Naive B cell (primary cell): ENCODE results near the gene AGRP. TPM values are rescaled to one million over a fixed set of nuclear protein-coding genes. Genes with fewer than 3 reads are reported as not detected.

ENCODE experiments used
- ATAC-seq, 2 donors: fragments of 150-1000 bp; cut with Tn5 transposase; 2 replicates each; pipeline ENCODE4 v1.10.0; 2021; ENCODE audit warnings: low read depth in 2 of 2, mild to moderate bottlenecking in 2 of 2, moderate library complexity in 2 of 2
- DNase-seq: peaks from one replicate; pipeline ENCODE4 v3.0.0; 2022
- H3K27ac Mint-ChIP-seq, 6 donors: one replicate each; pipeline ENCODE4 v1.8.0; 2020 to 2022; ENCODE audit warnings: mild to moderate bottlenecking in 6 of 6, mixed read lengths in 6 of 6, moderate library complexity in 5 of 6, inconsistent platforms in 2 of 6
- H3K27me3 Mint-ChIP-seq, 3 donors: one replicate each; pipeline ENCODE4 v1.8.0; 2021 to 2022; ENCODE audit warnings: mixed read lengths in 3 of 3, mild to moderate bottlenecking in 1 of 3
- H3K36me3 Mint-ChIP-seq, 2 donors: one replicate each; pipeline ENCODE4 v1.8.0; 2020 to 2022; ENCODE audit warnings: mixed read lengths in 2 of 2, inconsistent platforms in 1 of 2, mild to moderate bottlenecking in 1 of 2
- H3K4me1 Mint-ChIP-seq, 3 donors: one replicate each; pipeline ENCODE4 v1.8.0; 2020 to 2022; ENCODE audit warnings: mixed read lengths in 3 of 3, inconsistent platforms in 1 of 3, mild to moderate bottlenecking in 1 of 3, moderate library complexity in 1 of 3
- H3K4me3 Mint-ChIP-seq, 8 donors: one replicate each; pipeline ENCODE4 v1.8.0; 2020 to 2022; ENCODE audit warnings: mild to moderate bottlenecking in 8 of 8, mixed read lengths in 8 of 8, moderate library complexity in 8 of 8, inconsistent platforms in 2 of 8
- H3K9me3 Mint-ChIP-seq, 7 donors: one replicate each; pipeline ENCODE4 v1.8.0; 2020 to 2022; ENCODE audit warnings: mixed read lengths in 7 of 7, mild to moderate bottlenecking in 5 of 7, inconsistent platforms in 2 of 7, moderate library complexity in 1 of 7
- polyA plus RNA-seq, 6 donors: library from polyadenylated mRNA; unstranded; fragments of 300-500 nt; fragmentation: Illumina TruSeq; gene quantifications; one replicate each; pipeline ENCODE4 v1.2.3, GENCODE V29; 2021; ENCODE audit warnings: low read depth in 6 of 6

Gene AGRP
- polyA plus RNA-seq, 6 donors from 2014 or later: not detected

DNA sequence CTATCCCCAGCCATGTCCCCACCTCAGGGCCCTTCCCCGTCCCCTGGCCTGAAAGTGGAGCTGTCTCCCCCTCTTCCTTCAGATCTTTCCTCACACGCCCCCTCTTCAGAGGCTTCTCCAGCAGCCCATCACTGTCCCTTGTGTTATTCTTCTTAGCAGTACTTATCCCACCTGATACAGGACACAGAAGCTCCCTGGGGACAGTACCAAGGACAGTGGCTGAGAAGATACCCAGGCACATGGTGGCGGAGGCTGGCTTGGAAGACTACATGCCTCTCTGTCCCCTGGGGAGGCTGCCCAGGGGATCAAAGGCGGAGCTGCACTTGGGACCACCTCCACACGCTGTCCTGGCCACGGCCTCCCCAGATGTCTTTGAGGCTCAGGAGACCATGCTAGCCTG lies 28.5 kb downstream of the AGRP start:
- Mint-ChIP-seq H3K36me3 (peaks cover 0 to 15% of the 10 kb centered on the region in 2 donors), H3K9me3 (peaks cover 0 to 2% (median 0%) of the 10 kb centered on the region in 7 donors), H3K27ac (peak overlapping the region in 4 of 6 donors; percentile 25 to 75 (median 46)), H3K27me3 (no peaks in the 10 kb centered on the region), H3K4me1 (peaks cover 34 to 54% (median 37%) of the 10 kb centered on the region in 3 donors), H3K4me3 (no peak overlapping the region)
- DNase-seq (no peak), ATAC-seq (no peak)

DNA sequence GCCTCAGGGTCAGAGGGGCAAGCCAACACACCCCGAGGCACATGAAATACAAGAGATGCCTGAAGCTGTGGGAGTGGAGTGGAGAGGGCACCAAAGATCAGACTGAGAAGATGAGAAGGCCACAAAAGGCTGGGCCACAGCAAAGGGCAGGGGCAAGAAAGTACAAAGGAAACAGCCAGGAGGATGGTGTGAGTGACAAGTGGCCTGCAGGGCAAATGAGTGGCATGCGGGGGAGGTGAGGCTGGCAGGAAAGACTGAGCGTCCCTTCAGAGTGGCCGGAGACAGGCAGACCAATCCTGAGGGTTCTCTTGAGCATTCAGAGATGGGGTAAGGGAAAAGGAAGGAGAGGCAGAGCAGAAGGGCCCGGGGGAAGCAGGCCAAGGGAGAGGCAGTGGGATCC lies 29.2 kb downstream of the AGRP start:
- Mint-ChIP-seq H3K4me1 (peaks cover 41 to 57% (median 42%) of the 10 kb centered on the region in 3 donors), H3K9me3 (peaks cover 0 to 2% (median 0%) of the 10 kb centered on the region in 7 donors), H3K27ac (peak overlapping the region in 4 of 6 donors; percentile 49 to 76 (median 58)), H3K4me3 (no peak overlapping the region), H3K27me3 (no peaks in the 10 kb centered on the region), H3K36me3 (peaks cover 4 to 22% of the 10 kb centered on the region in 2 donors)
- DNase-seq (no peak), ATAC-seq (no peak)

DNA sequence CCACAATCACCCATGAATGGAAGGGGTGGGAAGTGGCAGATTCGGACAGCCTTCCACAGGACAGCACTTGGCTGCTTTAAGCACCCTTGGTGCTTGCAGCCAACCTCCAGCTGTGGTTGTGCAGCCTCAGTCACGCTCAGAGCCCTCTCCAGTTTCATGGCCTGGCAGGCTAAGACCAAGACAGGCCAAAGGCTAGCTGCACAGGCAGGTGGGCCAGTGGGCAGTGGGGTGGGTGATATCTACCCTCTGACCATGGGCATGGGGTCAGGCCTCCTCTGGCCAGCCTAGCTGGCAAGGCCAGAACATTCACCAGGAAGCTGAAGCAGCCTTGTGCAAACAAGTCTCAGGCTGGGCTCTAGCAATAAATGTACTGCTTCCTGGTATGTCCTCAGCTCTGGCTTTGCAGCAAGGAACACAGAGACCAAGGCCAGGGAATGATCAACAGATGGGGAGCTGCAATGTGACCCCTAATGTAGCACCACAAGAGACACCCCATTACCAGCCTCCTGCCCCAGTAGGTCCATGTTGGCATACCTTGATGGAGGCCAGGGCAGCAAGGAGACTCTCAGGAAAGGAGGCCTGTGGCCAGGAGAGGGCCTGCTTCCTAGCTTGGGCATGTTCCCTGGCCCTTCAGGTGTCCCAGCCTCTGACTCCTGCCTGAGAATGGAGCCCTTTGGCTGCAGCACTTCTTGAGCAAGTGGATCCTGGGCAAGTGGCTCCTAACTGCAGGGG lies 31.5 kb downstream of the AGRP start:
- H3K4me3 Mint-ChIP-seq: no peak overlapping the region
- H3K9me3 Mint-ChIP-seq: peaks cover 0 to 2% (median 0%) of the 10 kb centered on the region in 7 donors
- no peak overlapping the region for H3K27ac Mint-ChIP-seq
- no peaks in the 10 kb centered on the region for H3K27me3 Mint-ChIP-seq
- DNase-seq: no peak
- ATAC-seq: no peak
- H3K36me3 Mint-ChIP-seq: peaks cover 4 to 22% of the 10 kb centered on the region in 2 donors
- peaks cover 34 to 49% (median 35%) of the 10 kb centered on the region in 3 donors for H3K4me1 Mint-ChIP-seq

DNA sequence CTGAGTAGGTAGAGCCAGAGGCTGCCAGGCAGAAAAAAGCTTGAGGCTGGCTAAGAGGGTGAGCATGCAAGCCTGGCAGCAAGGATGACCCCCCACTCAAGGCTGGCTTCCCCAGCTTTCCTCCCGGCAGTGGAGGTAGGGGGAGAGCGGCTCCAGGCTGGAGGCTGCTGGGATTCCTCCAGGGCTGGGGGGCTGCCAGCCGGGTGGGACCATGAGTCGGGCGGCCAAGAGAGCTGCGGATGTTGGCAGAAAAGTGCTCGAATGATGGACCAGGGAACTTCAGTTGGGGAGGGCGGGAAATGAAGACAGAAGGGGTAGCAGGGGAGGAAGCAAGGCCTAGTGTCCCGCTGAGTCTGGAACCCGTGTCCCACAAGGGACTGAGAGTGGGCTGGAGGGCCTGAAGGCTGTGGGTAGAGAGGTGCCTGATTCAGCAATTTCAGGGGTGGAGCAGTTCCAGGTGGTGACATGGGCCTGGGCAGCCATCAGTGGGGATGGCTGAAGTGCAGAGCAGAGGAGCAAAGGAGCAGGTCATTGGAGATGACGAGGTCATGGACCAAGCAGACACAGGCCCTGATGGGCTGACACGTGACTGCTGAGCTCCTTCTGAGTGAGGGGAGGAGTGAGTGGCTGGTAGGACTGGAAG lies 32.2 kb downstream of the AGRP start:
- Mint-ChIP-seq H3K27ac (peak overlapping the region in 4 of 6 donors; percentile 5 to 88 (median 65)), H3K27me3 (no peaks in the 10 kb centered on the region), H3K9me3 (peaks cover 0 to 2% (median 0%) of the 10 kb centered on the region in 7 donors), H3K4me3 (no peak overlapping the region), H3K36me3 (peaks cover 4 to 22% of the 10 kb centered on the region in 2 donors), H3K4me1 (peaks cover 33 to 49% (median 34%) of the 10 kb centered on the region in 3 donors)
- ATAC-seq (no peak), DNase-seq (no peak)

GRCh38 chr16:67449739-67450138 lies 33.6 kb downstream of the AGRP start:
- Mint-ChIP-seq H3K9me3 (peaks cover 0 to 2% (median 0%) of the 10 kb centered on the region in 7 donors), H3K27ac (peak overlapping the region in 4 of 6 donors; percentile 11 to 70 (median 61)), H3K4me1 (peaks cover 29 to 46% (median 35%) of the 10 kb centered on the region in 3 donors)

GRCh38 chr16:67449336-67449735 lies 34.0 kb downstream of the AGRP start:
- no peak for ATAC-seq
- peaks cover 4 to 32% of the 10 kb centered on the region in 2 donors for H3K36me3 Mint-ChIP-seq
- DNase-seq: no peak
- peaks cover 25 to 48% (median 36%) of the 10 kb centered on the region in 3 donors for H3K4me1 Mint-ChIP-seq
- H3K27ac Mint-ChIP-seq: peak overlapping the region in 3 of 6 donors; percentile 55 to 70 (median 67)
- H3K27me3 Mint-ChIP-seq: no peaks in the 10 kb centered on the region
- peaks cover 0 to 2% (median 0%) of the 10 kb centered on the region in 7 donors for H3K9me3 Mint-ChIP-seq
- no peak overlapping the region for H3K4me3 Mint-ChIP-seq

More at GRCh38 chr16:67449739-67450138, 33.6 kb downstream of the AGRP start:
- no peak for DNase-seq
- peaks cover 4 to 28% of the 10 kb centered on the region in 2 donors for H3K36me3 Mint-ChIP-seq
- no peaks in the 10 kb centered on the region for H3K27me3 Mint-ChIP-seq
- no peak overlapping the region for H3K4me3 Mint-ChIP-seq
- ATAC-seq: no peak

GRCh38 chr16:67448580-67448979 lies 34.8 kb downstream of the AGRP start:
- Mint-ChIP-seq H3K27me3 (no peaks in the 10 kb centered on the region), H3K4me3 (no peak overlapping the region), H3K4me1 (peaks cover 21 to 42% (median 33%) of the 10 kb centered on the region in 3 donors), H3K27ac (no peak overlapping the region), H3K9me3 (peaks cover 0 to 2% (median 0%) of the 10 kb centered on the region in 7 donors), H3K36me3 (peaks cover 4 to 35% of the 10 kb centered on the region in 2 donors)
- ATAC-seq (no peak), DNase-seq (no peak)

- ATAC-seq: peak; percentile 55 to 71
- Mint-ChIP-seq H3K9me3 (peaks cover 0 to 2% (median 0%) of the 10 kb centered on the region in 7 donors), H3K4me1 (peaks cover 21 to 39% (median 33%) of the 10 kb centered on the region in 3 donors), H3K4me3 (no peak overlapping the region), H3K36me3 (peaks cover 4 to 40% of the 10 kb centered on the region in 2 donors), H3K27me3 (no peaks in the 10 kb centered on the region), H3K27ac (peak overlapping the region in 3 of 6 donors; percentile 47 to 78 (median 67))
- DNase-seq: peak; percentile 30
Observed at GRCh38 chr16:67447508-67448076, 35.8 kb downstream of the AGRP start.

DNA sequence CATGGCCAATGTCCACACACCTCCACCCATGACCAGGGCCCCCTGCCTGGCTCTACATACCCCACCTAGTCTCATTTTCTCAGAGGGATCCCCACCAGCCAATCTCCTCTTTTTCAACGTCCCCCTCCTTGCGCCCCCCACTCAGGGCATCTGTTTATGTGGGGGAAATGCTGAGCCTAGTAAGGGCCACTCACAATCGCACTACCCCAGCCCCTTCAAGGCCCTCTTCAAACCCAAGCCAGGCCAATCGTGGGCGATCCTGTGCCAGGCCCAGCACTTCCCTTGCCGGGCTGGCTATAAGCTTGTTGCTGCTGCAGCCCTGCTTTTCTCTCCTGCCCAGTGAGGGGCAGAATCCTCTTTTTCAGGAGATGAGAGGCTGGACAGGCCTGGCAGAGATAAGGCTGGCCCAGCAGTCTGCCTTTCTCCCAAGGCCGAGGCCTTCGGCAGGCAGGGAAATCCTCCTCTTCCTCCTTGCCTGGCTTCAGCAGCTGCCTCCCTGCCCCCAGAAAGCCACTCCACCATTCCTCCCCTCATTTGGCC lies 36.3 kb downstream of the AGRP start:
- Mint-ChIP-seq H3K36me3 (peaks cover 4 to 42% of the 10 kb centered on the region in 2 donors), H3K27me3 (no peaks in the 10 kb centered on the region), H3K27ac (peak overlapping the region in 2 of 6 donors; percentile 47 to 78), H3K4me3 (peak overlapping the region in 1 of 8 donors; percentile 55), H3K9me3 (peaks cover 0 to 2% (median 0%) of the 10 kb centered on the region in 7 donors), H3K4me1 (peaks cover 21 to 37% (median 33%) of the 10 kb centered on the region in 3 donors)
- DNase-seq: no peak
- ATAC-seq: no peak

GRCh38 chr16:67445913-67446907 lies 37.1 kb downstream of the AGRP start:
- H3K4me1 Mint-ChIP-seq: peaks cover 21 to 37% (median 34%) of the 10 kb centered on the region in 3 donors
- DNase-seq (no peak), ATAC-seq (no peak)
- peak overlapping the region in 5 of 6 donors; percentile 4 to 72 (median 56) for H3K27ac Mint-ChIP-seq
- no peaks in the 10 kb centered on the region for H3K27me3 Mint-ChIP-seq
- peak overlapping the region in 1 of 8 donors; percentile 55 for H3K4me3 Mint-ChIP-seq
- peaks cover 0 to 2% (median 0%) of the 10 kb centered on the region in 7 donors for H3K9me3 Mint-ChIP-seq
- H3K36me3 Mint-ChIP-seq: peaks cover 4 to 44% of the 10 kb centered on the region in 2 donors

GRCh38 chr16:67445441-67445912 lies 37.9 kb downstream of the AGRP start:
- no peaks in the 10 kb centered on the region for H3K27me3 Mint-ChIP-seq
- H3K9me3 Mint-ChIP-seq: peaks cover 0 to under 1% (median 0%) of the 10 kb centered on the region in 7 donors
- H3K4me1 Mint-ChIP-seq: peaks cover 17 to 36% (median 27%) of the 10 kb centered on the region in 3 donors
- H3K4me3 Mint-ChIP-seq: peak overlapping the region in 1 of 8 donors; percentile 15
- no peak for DNase-seq
- no peak for ATAC-seq
- peak overlapping the region in 2 of 6 donors; percentile 55 to 56 for H3K27ac Mint-ChIP-seq
- peaks cover 4 to 36% of the 10 kb centered on the region in 2 donors for H3K36me3 Mint-ChIP-seq

GRCh38 chr16:67445126-67445426 lies 38.3 kb downstream of the AGRP start:
- Mint-ChIP-seq H3K27ac (peak overlapping the region in 2 of 6 donors; percentile 14 to 55), H3K9me3 (no peaks in the 10 kb centered on the region), H3K4me3 (peak overlapping the region in 1 of 8 donors; percentile 66), H3K36me3 (peaks cover 4 to 33% of the 10 kb centered on the region in 2 donors), H3K4me1 (peaks cover 16 to 32% (median 23%) of the 10 kb centered on the region in 3 donors), H3K27me3 (no peaks in the 10 kb centered on the region)
- DNase-seq (no peak), ATAC-seq (no peak)
